ENCODE measurements around the gene PRKD2.

PRKD2 gene

GRCh38 chr19:46631481-46631880 lies 85.4 kb downstream of the PRKD2 start:
- TF ChIP-seq TAF1 (IDR thresholded peaks at IDR 0.05; ENCODE audit: borderline replicate concordance, insufficient read depth, low read length) (no peak), SIN3A (IDR thresholded peaks at IDR 0.05; ENCODE audit: borderline replicate concordance, insufficient read depth, low read length) (no peak), POLR2AphosphoS5 (IDR thresholded peaks at IDR 0.05; ENCODE audit: low read depth, low read length) (no peak), FOXP2 (optimal IDR thresholded peaks at IDR 0.05; ENCODE audit: borderline replicate concordance, extremely low read depth, extremely low read length, insufficient read depth) (no peak)
- TF ChIP-seq, protein P1, sequence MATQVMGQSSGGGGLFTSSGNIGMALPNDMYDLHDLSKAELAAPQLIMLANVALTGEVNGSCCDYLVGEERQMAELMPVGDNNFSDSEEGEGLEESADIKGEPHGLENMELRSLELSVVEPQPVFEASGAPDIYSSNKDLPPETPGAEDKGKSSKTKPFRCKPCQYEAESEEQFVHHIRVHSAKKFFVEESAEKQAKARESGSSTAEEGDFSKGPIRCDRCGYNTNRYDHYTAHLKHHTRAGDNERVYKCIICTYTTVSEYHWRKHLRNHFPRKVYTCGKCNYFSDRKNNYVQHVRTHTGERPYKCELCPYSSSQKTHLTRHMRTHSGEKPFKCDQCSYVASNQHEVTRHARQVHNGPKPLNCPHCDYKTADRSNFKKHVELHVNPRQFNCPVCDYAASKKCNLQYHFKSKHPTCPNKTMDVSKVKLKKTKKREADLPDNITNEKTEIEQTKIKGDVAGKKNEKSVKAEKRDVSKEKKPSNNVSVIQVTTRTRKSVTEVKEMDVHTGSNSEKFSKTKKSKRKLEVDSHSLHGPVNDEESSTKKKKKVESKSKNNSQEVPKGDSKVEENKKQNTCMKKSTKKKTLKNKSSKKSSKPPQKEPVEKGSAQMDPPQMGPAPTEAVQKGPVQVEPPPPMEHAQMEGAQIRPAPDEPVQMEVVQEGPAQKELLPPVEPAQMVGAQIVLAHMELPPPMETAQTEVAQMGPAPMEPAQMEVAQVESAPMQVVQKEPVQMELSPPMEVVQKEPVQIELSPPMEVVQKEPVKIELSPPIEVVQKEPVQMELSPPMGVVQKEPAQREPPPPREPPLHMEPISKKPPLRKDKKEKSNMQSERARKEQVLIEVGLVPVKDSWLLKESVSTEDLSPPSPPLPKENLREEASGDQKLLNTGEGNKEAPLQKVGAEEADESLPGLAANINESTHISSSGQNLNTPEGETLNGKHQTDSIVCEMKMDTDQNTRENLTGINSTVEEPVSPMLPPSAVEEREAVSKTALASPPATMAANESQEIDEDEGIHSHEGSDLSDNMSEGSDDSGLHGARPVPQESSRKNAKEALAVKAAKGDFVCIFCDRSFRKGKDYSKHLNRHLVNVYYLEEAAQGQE (IDR thresholded peaks at IDR 0.05; ENCODE audit: insufficient read depth in 1 of 2, low read depth in 2 of 2, low read length in 2 of 2): no peak

DNA sequence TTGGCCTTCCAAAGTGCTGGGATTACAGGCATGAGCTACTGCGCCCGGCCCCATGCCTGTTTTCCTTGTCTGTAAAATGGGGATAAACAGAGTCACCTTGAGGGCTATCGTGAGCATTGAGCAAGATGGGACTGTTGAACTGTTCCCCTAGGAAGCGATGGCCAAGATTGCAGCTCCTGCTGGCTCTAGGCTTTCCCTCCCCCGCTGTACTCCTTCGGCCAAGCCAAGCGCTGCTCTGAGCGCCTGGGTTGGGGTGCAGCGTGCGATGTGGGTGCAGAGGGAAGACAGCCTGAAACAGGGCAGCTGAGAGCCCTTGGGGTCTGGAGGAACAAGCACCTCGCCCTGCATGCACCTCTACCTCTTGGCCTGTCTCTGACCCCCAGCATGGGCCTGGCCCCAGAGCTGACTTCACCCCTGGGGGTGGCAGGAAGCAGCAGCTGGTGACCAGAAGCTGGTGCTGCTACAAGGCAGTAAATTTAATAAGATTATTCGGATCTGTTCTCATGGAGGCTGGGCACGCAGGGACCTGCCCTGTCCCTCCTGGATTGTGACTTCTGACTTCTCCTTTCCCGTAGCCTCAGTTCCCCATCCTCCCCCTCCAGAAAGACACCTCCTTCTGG lies 86.2 kb downstream of the PRKD2 start:
- TF ChIP-seq SIN3A (IDR thresholded peaks at IDR 0.05; ENCODE audit: borderline replicate concordance, insufficient read depth, low read length): no peak
- TF ChIP-seq FOXP2 (optimal IDR thresholded peaks at IDR 0.05; ENCODE audit: borderline replicate concordance, extremely low read depth, extremely low read length, insufficient read depth): no peak
- TF ChIP-seq, protein P1 (IDR thresholded peaks at IDR 0.05; ENCODE audit: insufficient read depth in 1 of 2, low read depth in 2 of 2, low read length in 2 of 2): no peak
- TF ChIP-seq POLR2AphosphoS5 (IDR thresholded peaks at IDR 0.05; ENCODE audit: low read depth, low read length): no peak
- TF ChIP-seq TAF1 (IDR thresholded peaks at IDR 0.05; ENCODE audit: borderline replicate concordance, insufficient read depth, low read length): no peak

DNA sequence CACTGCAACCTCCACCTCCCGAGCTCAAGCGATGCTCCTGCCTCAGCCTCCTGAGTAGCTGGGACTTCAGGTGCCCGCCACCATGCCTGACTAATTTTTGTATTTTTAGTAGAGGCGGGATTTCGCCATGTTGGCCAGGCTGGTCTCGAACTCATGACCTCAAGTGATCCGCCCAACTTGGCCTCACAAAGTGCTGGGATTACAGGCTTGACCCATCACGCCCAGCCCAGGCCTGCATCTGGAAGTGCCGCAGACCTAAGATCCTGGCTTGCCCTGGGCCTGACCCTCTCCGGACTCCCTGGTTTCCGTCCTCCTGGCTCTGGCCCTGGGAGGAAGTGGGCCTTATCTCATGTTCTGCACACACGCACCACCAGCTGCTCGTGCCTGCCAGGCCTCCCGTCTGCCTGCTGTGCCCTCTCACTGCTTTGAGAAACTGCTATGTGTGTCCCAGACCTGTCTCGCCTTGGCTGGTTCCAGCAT lies 87.3 kb downstream of the PRKD2 start:
- TF ChIP-seq SIN3A (IDR thresholded peaks at IDR 0.05; ENCODE audit: borderline replicate concordance, insufficient read depth, low read length) (no peak), FOXP2 (optimal IDR thresholded peaks at IDR 0.05; ENCODE audit: borderline replicate concordance, extremely low read depth, extremely low read length, insufficient read depth) (no peak), POLR2AphosphoS5 (IDR thresholded peaks at IDR 0.05; ENCODE audit: low read depth, low read length) (no peak), TAF1 (IDR thresholded peaks at IDR 0.05; ENCODE audit: borderline replicate concordance, insufficient read depth, low read length) (no peak)
- TF ChIP-seq, protein P1 (IDR thresholded peaks at IDR 0.05; ENCODE audit: insufficient read depth in 1 of 2, low read depth in 2 of 2, low read length in 2 of 2): no peak

- no peak for TF ChIP-seq FOXP2 (optimal IDR thresholded peaks at IDR 0.05; ENCODE audit: borderline replicate concordance, extremely low read depth, extremely low read length, insufficient read depth)
- TF ChIP-seq, protein P1 (IDR thresholded peaks at IDR 0.05; ENCODE audit: insufficient read depth in 1 of 2, low read depth in 2 of 2, low read length in 2 of 2): no peak
- TF ChIP-seq SIN3A (IDR thresholded peaks at IDR 0.05; ENCODE audit: borderline replicate concordance, insufficient read depth, low read length): no peak
- TF ChIP-seq TAF1 (IDR thresholded peaks at IDR 0.05; ENCODE audit: borderline replicate concordance, insufficient read depth, low read length): no peak
- TF ChIP-seq POLR2AphosphoS5 (IDR thresholded peaks at IDR 0.05; ENCODE audit: low read depth, low read length): no peak
Observed at GRCh38 chr19:46626446-46626845, 90.5 kb downstream of the PRKD2 start.

All from PFSK-1 (cell line).